ENCODE results near the gene OR1N1. TPM values are rescaled to one million over a fixed set of nuclear protein-coding genes. Genes with fewer than 3 reads are reported as not detected.

OR1N1 gene
- total RNA-seq, 2 donors from 2014 or later, result not detected

GRCh38 chr9:122477346-122477745 is 49.7 kb downstream of the OR1N1 start:
- intact Hi-C loops (cut with DNase I), result no loop called here
- no peak for DNase-seq (ENCODE audit: low spot score)

Other genes with a start within 250 kb of the OR1N1 start
- gene PTGS1, start 156.3 kb downstream of the OR1N1 start, total RNA-seq, result 10 to 100 TPM; 20.8 to 30.2 TPM
- not detected for gene OR1J1, start 49.4 kb downstream of the OR1N1 start, total RNA-seq
- not detected for gene OR1J2, start 16.5 kb downstream of the OR1N1 start, total RNA-seq
- gene OR1J4, start 8.2 kb downstream of the OR1N1 start, total RNA-seq, result not detected
- gene OR1N2, start 25.8 kb upstream of the OR1N1 start, total RNA-seq, result not detected
- gene OR1L8, start 56.1 kb upstream of the OR1N1 start, total RNA-seq, result under 1 TPM in 1 of 2 donors, not detected in 1; 0.29 TPM
- gene OR1Q1, start 87.4 kb upstream of the OR1N1 start, total RNA-seq, result not detected
- not detected for gene OR1B1, start 130.3 kb upstream of the OR1N1 start, total RNA-seq
- not detected for gene OR1L1, start 134.4 kb upstream of the OR1N1 start, total RNA-seq
- not detected for gene OR1L3, start 147.8 kb upstream of the OR1N1 start, total RNA-seq
- gene OR1L4, start 196.7 kb upstream of the OR1N1 start, total RNA-seq, result not detected
- not detected for gene OR1L6, start 215.0 kb upstream of the OR1N1 start, total RNA-seq